GM12878 (cell line): ENCODE results near the gene LUM. TPM values are rescaled to one million over a fixed set of nuclear protein-coding genes. Genes with fewer than 3 reads are reported as not detected.

ENCODE experiments used
- ATAC-seq: fragments of 200-7000 bp; cut with Tn5 transposase; 3 replicates; pipeline ENCODE4 v1.9.1; 2020; ENCODE audit warnings: mild to moderate bottlenecking, moderate library complexity
- BruUV-seq: library from RNA; stranded (reverse); fragments of 400-500 nt; replicated peaks from 2 replicates; lab custom pipeline; 2021; lab: Mats Ljungman, UMichigan
- CTCF ChIA-PET: fragments of 300-600 bp; sonication (Branson Sonifier 250); formaldehyde crosslinking; extraction: SDS; loops from one replicate; lab custom pipeline; 2021; ENCODE audit warnings: inconsistent platforms; lab: Yijun Ruan, JAX
- POLR2A ChIA-PET: fragments of 350-600 bp; formaldehyde crosslinking; extraction: SDS; loops from one replicate; lab custom pipeline; 2021; ENCODE audit warnings: inconsistent platforms; lab: Charles Lee
- RAD21 ChIA-PET: fragments of 300-600 bp; sonication (Branson Sonifier 250); formaldehyde crosslinking; loops from one replicate; lab custom pipeline; 2023; ENCODE audit warnings: antibody characterized with exemption; ENCODE audit not compliant: unreplicated experiment; lab: Charles Lee
- SMC1A ChIA-PET: fragments of 300-600 bp; sonication (Branson Sonifier 250); formaldehyde crosslinking; loops from one replicate; lab custom pipeline; 2023; ENCODE audit not compliant: unreplicated experiment, uncharacterized antibody; lab: Charles Lee
- DNase-seq: peaks from one replicate; pipeline ENCODE4 v3.0.0-alpha.2; 2011; ENCODE audit warnings: low read depth, low spot score
- FAIRE-seq: peaks from 3 replicates; lab custom pipeline; 2011; peaks lifted over from hg19 to GRCh38; lab: Jason Lieb, UNC
- H2AFZ ChIP-seq: 2 replicates; pipeline ENCODE4 v1.6.0; 2011; ENCODE audit warnings: low read depth, low read length, control low read depth; ENCODE audit not compliant: control insufficient read depth
- H3K27ac ChIP-seq: 2 replicates; pipeline ENCODE4 v1.5.1; 2011; ENCODE audit warnings: control low read depth; ENCODE audit not compliant: control insufficient read depth, insufficient read depth
- H3K27me3 ChIP-seq, 2 experiments: replicated peaks in 1 of 2; 2 replicates each; pipeline versions ENCODE4 v1.6.0 to v1.6.1; 2011; ENCODE audit warnings: low read length in 1 of 2; ENCODE audit not compliant: control insufficient read depth in 2 of 2, insufficient read depth in 2 of 2
- H3K36me3 ChIP-seq, 2 experiments: 2 replicates each; pipeline ENCODE4 v1.5.1; 2011; ENCODE audit warnings: low read length in 1 of 2; ENCODE audit not compliant: control insufficient read depth in 2 of 2, insufficient read depth in 2 of 2
- H3K4me1 ChIP-seq: 2 replicates; pipeline ENCODE4 v1.6.1; 2011; ENCODE audit warnings: mild to moderate bottlenecking, low read length, moderate library complexity, mixed read lengths; ENCODE audit not compliant: control insufficient read depth, insufficient read depth
- H3K4me2 ChIP-seq: 2 replicates; pipeline ENCODE4 v1.6.0; 2011; ENCODE audit warnings: control low read depth; ENCODE audit not compliant: control insufficient read depth, insufficient read depth
- H3K4me3 ChIP-seq: fragments of 200-600 bp; sonication (generic); 2 replicates; pipeline ENCODE4 v1.5.1; 2016
- H3K79me2 ChIP-seq: 2 replicates; pipeline ENCODE4 v1.6.0; 2011; ENCODE audit warnings: low read length; ENCODE audit not compliant: control insufficient read depth, insufficient read depth
- H3K9ac ChIP-seq: 2 replicates; pipeline ENCODE4 v1.8.0; 2011; ENCODE audit warnings: low read length, control low read depth, mixed read lengths; ENCODE audit not compliant: control insufficient read depth, insufficient read depth
- H3K9me3 ChIP-seq: replicated peaks from 3 replicates; pipeline ENCODE4 v1.5.1; 2011; ENCODE audit warnings: mild to moderate bottlenecking, low read length; ENCODE audit not compliant: control insufficient read depth, insufficient read depth
- H4K20me1 ChIP-seq: 2 replicates; pipeline ENCODE4 v1.6.0; 2011; ENCODE audit not compliant: control insufficient read depth, insufficient read depth
- BACH1 ChIP-seq: fragments of 450-650 bp; IDR thresholded peaks from 2 replicates; pipeline ENCODE4 v1.6.1; 2017; ENCODE audit warnings: mild to moderate bottlenecking, borderline replicate concordance
- BCL11A ChIP-seq: IDR thresholded peaks from 2 replicates; pipeline ENCODE4 v1.6.1; 2011; ENCODE audit warnings: low read depth, low read length
- CHD1 ChIP-seq: IDR thresholded peaks from 2 replicates; pipeline ENCODE4 v1.6.1; 2012; ENCODE audit warnings: low read depth, low read length, improper control_type of control experiment
- CREM ChIP-seq: IDR thresholded peaks from 2 replicates; pipeline ENCODE4 v1.6.1; 2014; ENCODE audit warnings: antibody characterized with exemption, low read depth
- EP300 ChIP-seq, 2 experiments: fragments of 150-350 bp in 1 of 2; IDR thresholded peaks; 2 replicates each; pipeline ENCODE4 v1.6.1; 2011 to 2012; ENCODE audit warnings: low read depth in 2 of 2, low read length in 2 of 2, borderline replicate concordance in 1 of 2, improper control_type of control experiment in 1 of 2, inconsistent platforms in 1 of 2; ENCODE audit not compliant: control insufficient read depth in 1 of 2
- ESRRA ChIP-seq: IDR thresholded peaks from 2 replicates; pipeline ENCODE4 v1.6.1; 2012; ENCODE audit warnings: mild to moderate bottlenecking, low read length, improper control_type of control experiment
- EZH2 ChIP-seq: IDR thresholded peaks from 2 replicates; pipeline ENCODE4 v1.6.1; 2012; ENCODE audit warnings: low read depth, mild to moderate bottlenecking, control low read depth, inconsistent platforms, low read length, borderline replicate concordance; ENCODE audit not compliant: control insufficient read depth
- KAT2A ChIP-seq: conservative IDR thresholded peaks from 2 replicates; pipeline ENCODE4 v1.6.1; 2011; ENCODE audit warnings: low read depth, low read length; ENCODE audit not compliant: control insufficient read depth
- NFIC ChIP-seq: IDR thresholded peaks from 2 replicates; pipeline ENCODE4 v1.6.1; 2012; ENCODE audit warnings: low read depth, mild to moderate bottlenecking, inconsistent platforms, low read length, moderate library complexity
- NR2F1 ChIP-seq: fragments of 450-650 bp; conservative IDR thresholded peaks from 2 replicates; pipeline ENCODE4 v1.6.1; 2017; ENCODE audit warnings: mild to moderate bottlenecking
- PAX8 ChIP-seq: fragments of 450-650 bp; IDR thresholded peaks from 2 replicates; pipeline ENCODE4 v1.6.1; 2017; ENCODE audit warnings: mild to moderate bottlenecking, moderate library complexity
- TAF1 ChIP-seq: IDR thresholded peaks from 2 replicates; pipeline ENCODE4 v1.6.1; 2011; ENCODE audit warnings: mild to moderate bottlenecking, low read depth, low read length, borderline replicate concordance
- TCF7 ChIP-seq: IDR thresholded peaks from 2 replicates; pipeline ENCODE4 v1.6.1; 2014; ENCODE audit warnings: antibody characterized with exemption, borderline replicate concordance
- ZNF384 ChIP-seq: IDR thresholded peaks from 2 replicates; pipeline ENCODE4 v1.6.1; 2012; ENCODE audit warnings: low read depth, mild to moderate bottlenecking, low read length, improper control_type of control experiment, borderline replicate concordance
- ZSCAN29 ChIP-seq: fragments of 450-650 bp; IDR thresholded peaks from 2 replicates; pipeline ENCODE4 v1.6.1; 2017; ENCODE audit warnings: mild to moderate bottlenecking, moderate library complexity
- ZZZ3 ChIP-seq: IDR thresholded peaks from 2 replicates; pipeline ENCODE4 v1.6.1; 2011; ENCODE audit warnings: low read depth; ENCODE audit not compliant: control insufficient read depth, insufficient read length
- WGBS: methylation state at CpG from one replicate; pipeline ENCODE4 v1.1.6; 2016; ENCODE audit warnings: low lambda C conversion rate; ENCODE audit not compliant: insufficient replicate concordance, insufficient coverage; ENCODE audit errors: missing lambda C conversion rate; 5-methylcytosine and 5-hydroxymethylcytosine counted together
- in situ Hi-C: fragments of 300-500 bp; cut with MboI; formaldehyde crosslinking; loops from 9 replicates; pipeline ENCODE4 v1.14.3; 2018; ENCODE audit warnings: mixed read lengths
- intact Hi-C: fragments of 100-400 bp; cut with micrococcal nuclease; formaldehyde crosslinking; loops from one replicate; pipeline ENCODE4 v1.14.2; 2022; ENCODE audit not compliant: unreplicated experiment
- polyA plus RNA-seq, 11 experiments: library from polyadenylated mRNA; depleted of rRNA in 4 of 11; unstranded in 6 of 11; stranded (reverse) in 5 of 11; fragments of >200 nt; fragmentation: Nextera tagmentation in 4 of 11; fragmentation: Illumina TruSeq in 1 of 11; extraction: Ambion mirVana in 4 of 11; extraction: Trizol in 1 of 11; gene quantifications; 1 replicate in 1 of 11; 2 replicates in 10 of 11; pipeline versions ENCODE4 v1.2.1 to v1.2.3, GENCODE V29; 2011 to 2016; ENCODE audit warnings: inconsistent platforms in 2 of 11, missing spikeins in 2 of 11, low read depth in 1 of 11
- total RNA-seq, 4 experiments: library from RNA; depleted of rRNA in 3 of 4; stranded (reverse); fragments of >200 nt in 3 of 4; fragmentation: Illumina TruSeq in 1 of 4; extraction: Trizol in 1 of 4; gene quantifications; 2 replicates each; pipeline versions ENCODE4 v1.2.1 to v1.2.3, GENCODE V29; 2013 to 2021
- TF ChIP-seq, protein P1 (sequence below): fragments of 450-650 bp; IDR thresholded peaks from 2 replicates; pipeline ENCODE4 v1.6.1; 2018; ENCODE audit warnings: borderline replicate concordance, mild to moderate bottlenecking; ENCODE audit not compliant: partially characterized antibody

LUM gene
- total and polyA plus RNA-seq, 10 of the 15 experiments (the other 5 are each of a cell fraction or from before 2014, with no cell fraction given): 0.09 to 0.31 TPM; not detected in 8

- H3K4me3 ChIP-seq: no peak overlapping the region
- no peak for DNase-seq
- SMC1A ChIA-PET: no interaction called here
- no peak overlapping the region for H3K4me2 ChIP-seq
- ATAC-seq: no peak
- H3K79me2 ChIP-seq: no peaks in the 10 kb centered on the region
- no peaks in the 10 kb centered on the region for H3K9me3 ChIP-seq
- in situ Hi-C loops (no loop called here), intact Hi-C loops (no loop called here)
- TF ChIP-seq ZZZ3: no peak
- TF ChIP-seq PAX8: no peak
- TF ChIP-seq ESRRA: no peak
- TF ChIP-seq BCL11A: no peak
- no peak for TF ChIP-seq TCF7
- TF ChIP-seq KAT2A: no peak
- no peak for TF ChIP-seq CREM
- TF ChIP-seq NR2F1: no peak
- no peaks in the 10 kb centered on the region for H3K36me3 ChIP-seq
- H3K27me3 ChIP-seq: no peaks in the 10 kb centered on the region
- RAD21 ChIA-PET: no interaction called here
- no peak overlapping the region for H3K9ac ChIP-seq
- BruUV-seq: no TSS peak
- FAIRE-seq: no peak
- POLR2A ChIA-PET: no interaction called here
- H3K4me1 ChIP-seq: no peaks in the 10 kb centered on the region
- H2AFZ ChIP-seq: no peak overlapping the region
- no peaks in the 10 kb centered on the region for H4K20me1 ChIP-seq
- CTCF ChIA-PET: no interaction called here
- WGBS: 76% methylated on average over 1 of the region's 1 CpG
- no peak overlapping the region for H3K27ac ChIP-seq
Observed at GRCh38 chr12:91126516-91126915, 15.2 kb upstream of the LUM start.

- H3K4me2 ChIP-seq: no peak overlapping the region
- no peak overlapping the region for H3K4me3 ChIP-seq
- no peaks in the 10 kb centered on the region for H3K4me1 ChIP-seq
- H3K9me3 ChIP-seq: no peaks in the 10 kb centered on the region
- SMC1A ChIA-PET: interaction anchor here (1.5 kb wide), 1 partner anchor 15 kb away, joined by 6 read pairs; no protein-coding TSS in a partner anchor
- POLR2A ChIA-PET: no interaction called here
- H4K20me1 ChIP-seq: no peaks in the 10 kb centered on the region
- DNase-seq (no peak), ATAC-seq (no peak), FAIRE-seq (no peak)
- RAD21 ChIA-PET: no interaction called here
- CTCF ChIA-PET: interaction anchor here (1.5 kb wide), 1 partner anchor 15 kb away, joined by 5 read pairs; no protein-coding TSS in a partner anchor
- intact Hi-C loops: no loop called here
- in situ Hi-C loops: no loop called here
- no peak overlapping the region for H3K9ac ChIP-seq
- no peaks in the 10 kb centered on the region for H3K36me3 ChIP-seq
- 49% methylated on average over 5 of the region's 5 CpGs for WGBS
- H3K27ac ChIP-seq: no peak overlapping the region
- no peaks in the 10 kb centered on the region for H3K79me2 ChIP-seq
- no TSS peak for BruUV-seq
- H3K27me3 ChIP-seq: no peaks in the 10 kb centered on the region
- no peak overlapping the region for H2AFZ ChIP-seq
- TF ChIP-seq NFIC: no peak
- no peak for TF ChIP-seq ZNF384
- TF ChIP-seq EP300 (IDR thresholded peaks at IDR 0.05; ENCODE audit: borderline replicate concordance in 1 of 2, control insufficient read depth in 1 of 2, low read depth in 2 of 2, low read length in 2 of 2): no peak
- TF ChIP-seq TAF1: no peak
- TF ChIP-seq CHD1: no peak
- no peak for TF ChIP-seq ZSCAN29
- TF ChIP-seq, protein P1, sequence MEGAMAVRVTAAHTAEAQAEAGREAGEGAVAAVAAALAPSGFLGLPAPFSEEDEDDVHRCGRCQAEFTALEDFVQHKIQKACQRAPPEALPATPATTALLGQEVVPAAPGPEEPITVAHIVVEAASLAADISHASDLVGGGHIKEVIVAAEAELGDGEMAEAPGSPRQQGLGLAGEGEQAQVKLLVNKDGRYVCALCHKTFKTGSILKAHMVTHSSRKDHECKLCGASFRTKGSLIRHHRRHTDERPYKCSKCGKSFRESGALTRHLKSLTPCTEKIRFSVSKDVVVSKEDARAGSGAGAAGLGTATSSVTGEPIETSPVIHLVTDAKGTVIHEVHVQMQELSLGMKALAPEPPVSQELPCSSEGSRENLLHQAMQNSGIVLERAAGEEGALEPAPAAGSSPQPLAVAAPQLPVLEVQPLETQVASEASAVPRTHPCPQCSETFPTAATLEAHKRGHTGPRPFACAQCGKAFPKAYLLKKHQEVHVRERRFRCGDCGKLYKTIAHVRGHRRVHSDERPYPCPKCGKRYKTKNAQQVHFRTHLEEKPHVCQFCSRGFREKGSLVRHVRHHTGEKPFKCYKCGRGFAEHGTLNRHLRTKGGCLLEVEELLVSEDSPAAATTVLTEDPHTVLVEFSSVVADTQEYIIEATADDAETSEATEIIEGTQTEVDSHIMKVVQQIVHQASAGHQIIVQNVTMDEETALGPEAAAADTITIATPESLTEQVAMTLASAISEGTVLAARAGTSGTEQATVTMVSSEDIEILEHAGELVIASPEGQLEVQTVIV: no peak
- no peak for TF ChIP-seq EZH2
- TF ChIP-seq CREM: no peak
- no peak for TF ChIP-seq BACH1
Observed at GRCh38 chr12:91123236-91123916, 12.1 kb upstream of the LUM start.
